Right renal cortex interstitium (tissue), 3 donors: ENCODE measurements around the gene POLR1H. TPM values are rescaled to one million over a fixed set of nuclear protein-coding genes. Genes with fewer than 3 reads are reported as not detected.

Experiments
- polyA plus RNA-seq, 3 donors: library from polyadenylated mRNA; unstranded; fragments of 120-200 nt; gene quantifications; one replicate each; pipeline ENCODE4 v1.2.1, GENCODE V29; 2013; ENCODE audit not compliant: insufficient read length in 3 of 3

The POLR1H gene
- polyA plus RNA-seq, 3 donors, result 38.7 to 46.4 (median 43.4) TPM

Other genes starting within 250 kb of the POLR1H start
- gene HLA-G, start 233.4 kb upstream of the POLR1H start, polyA plus RNA-seq, result 10 to 100 TPM in 1 of 3 donors, 1 to 10 TPM in 1, under 1 TPM in 1; 0.51 to 17.0 (median 6.2) TPM
- gene HLA-A, start 118.7 kb upstream of the POLR1H start, polyA plus RNA-seq, result 100 to 1,000 TPM; 154 to 222 (median 202) TPM
- gene PPP1R11, start 5.9 kb downstream of the POLR1H start, polyA plus RNA-seq, result 10 to 100 TPM; 65.9 to 70.4 (median 66.3) TPM
- 1 to 10 TPM; 1.3 to 1.7 (median 1.5) TPM for gene RNF39, start 14.5 kb downstream of the POLR1H start, polyA plus RNA-seq
- under 1 TPM in 1 of 3 donors, not detected in 2; 0.26 TPM for gene TRIM31, start 51.8 kb downstream of the POLR1H start, polyA plus RNA-seq
- under 1 TPM in 2 of 3 donors, not detected in 1; 0.07 to 0.10 TPM for gene TRIM40, start 74.9 kb downstream of the POLR1H start, polyA plus RNA-seq
- under 1 TPM; 0.36 to 0.82 (median 0.47) TPM for gene TRIM10, start 99.9 kb downstream of the POLR1H start, polyA plus RNA-seq
- under 1 TPM; 0.19 to 0.28 (median 0.26) TPM for gene TRIM15, start 102.3 kb downstream of the POLR1H start, polyA plus RNA-seq
- 10 to 100 TPM; 33.3 to 36.5 (median 35.3) TPM for gene TRIM26, start 152.1 kb downstream of the POLR1H start, polyA plus RNA-seq